HUES6 (cell line): ENCODE measurements around the gene GNAO1.

Experiments used
- H3K27ac ChIP-seq: 2 replicates; pipeline ENCODE4 v1.7.0; 2013; ENCODE audit warnings: low read depth, mild to moderate bottlenecking, low read length, inconsistent platforms
- H3K27me3 ChIP-seq: 2 replicates; pipeline ENCODE4 v1.6.1; 2013; ENCODE audit warnings: low read length; ENCODE audit not compliant: control insufficient read depth, insufficient read depth
- H3K36me3 ChIP-seq: 2 replicates; pipeline ENCODE4 v1.6.1; 2013; ENCODE audit warnings: low read length; ENCODE audit not compliant: control insufficient read depth, insufficient read depth
- H3K4me1 ChIP-seq: 2 replicates; pipeline ENCODE4 v1.6.1; 2013; ENCODE audit warnings: low read length; ENCODE audit not compliant: control insufficient read depth, insufficient read depth
- H3K4me3 ChIP-seq: 2 replicates; pipeline ENCODE4 v1.5.1; 2013; ENCODE audit warnings: low read depth, low read length
- H3K9ac ChIP-seq: one replicate; pipeline ENCODE4 v1.6.1; 2013; ENCODE audit warnings: mild to moderate bottlenecking, low read length
- H3K9me3 ChIP-seq: 2 replicates; pipeline ENCODE4 v1.6.1; 2013; ENCODE audit warnings: low read depth, low read length; ENCODE audit not compliant: control insufficient read depth, insufficient read depth

The GNAO1 gene

DNA sequence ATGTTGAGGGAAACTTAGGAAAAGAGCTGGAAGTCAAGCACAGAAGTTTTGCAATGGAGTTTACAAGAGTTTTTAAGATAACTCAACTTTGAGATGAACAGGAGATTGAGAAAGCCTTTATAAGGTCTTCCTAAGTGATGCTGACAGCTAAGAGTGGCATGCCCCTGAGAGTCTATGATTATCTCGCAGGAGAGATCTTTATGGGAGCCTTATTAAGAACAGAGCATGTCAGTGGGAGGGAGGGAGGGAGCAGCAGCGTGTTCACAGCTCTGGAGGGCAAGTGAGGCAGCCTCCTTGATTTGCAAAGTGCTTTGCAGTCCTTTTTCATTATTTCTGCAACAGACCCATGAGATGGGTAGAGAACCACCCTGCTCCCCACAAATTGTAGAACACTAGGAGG lies 30.7 kb downstream of the GNAO1 start:
- H3K9me3 ChIP-seq: no peaks in the 10 kb centered on the region
- peaks cover 8% of the 10 kb centered on the region for H3K4me1 ChIP-seq
- no peaks in the 10 kb centered on the region for H3K27me3 ChIP-seq
- H3K36me3 ChIP-seq: no peaks in the 10 kb centered on the region
- H3K4me3 ChIP-seq: no peak overlapping the region
- no peak overlapping the region for H3K27ac ChIP-seq
- H3K9ac ChIP-seq: no peak overlapping the region

DNA sequence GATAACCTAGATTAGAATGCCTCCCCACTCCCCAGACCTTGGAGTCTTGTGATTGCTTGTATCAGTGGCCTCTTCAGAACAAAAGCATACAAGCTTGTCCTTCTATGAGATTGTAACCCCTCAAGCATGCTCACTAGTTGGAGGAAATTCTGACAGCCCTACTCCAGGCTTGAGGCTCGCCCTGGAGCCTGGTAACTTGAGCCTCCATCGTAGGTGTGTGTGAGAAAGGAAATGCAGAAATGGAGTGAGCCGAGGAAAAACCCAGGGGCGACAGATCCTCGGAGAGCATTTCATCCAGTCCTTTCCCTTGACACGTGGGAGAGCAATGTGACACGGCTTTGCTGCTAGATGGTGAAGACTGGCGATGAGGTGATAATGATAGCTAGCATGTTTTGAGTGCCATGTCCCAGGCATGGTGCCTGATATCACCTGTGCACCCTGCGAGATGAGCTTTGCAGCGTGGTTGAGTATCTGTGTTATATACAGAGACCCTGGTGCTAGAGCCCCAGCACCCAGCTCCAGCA lies 31.2 kb downstream of the GNAO1 start:
- Histone ChIP-seq H3K4me3 (no peak overlapping the region), H3K4me1 (peaks cover 8% of the 10 kb centered on the region), H3K27ac (no peak overlapping the region), H3K9ac (no peak overlapping the region), H3K27me3 (no peaks in the 10 kb centered on the region), H3K36me3 (no peaks in the 10 kb centered on the region), H3K9me3 (no peaks in the 10 kb centered on the region)

DNA sequence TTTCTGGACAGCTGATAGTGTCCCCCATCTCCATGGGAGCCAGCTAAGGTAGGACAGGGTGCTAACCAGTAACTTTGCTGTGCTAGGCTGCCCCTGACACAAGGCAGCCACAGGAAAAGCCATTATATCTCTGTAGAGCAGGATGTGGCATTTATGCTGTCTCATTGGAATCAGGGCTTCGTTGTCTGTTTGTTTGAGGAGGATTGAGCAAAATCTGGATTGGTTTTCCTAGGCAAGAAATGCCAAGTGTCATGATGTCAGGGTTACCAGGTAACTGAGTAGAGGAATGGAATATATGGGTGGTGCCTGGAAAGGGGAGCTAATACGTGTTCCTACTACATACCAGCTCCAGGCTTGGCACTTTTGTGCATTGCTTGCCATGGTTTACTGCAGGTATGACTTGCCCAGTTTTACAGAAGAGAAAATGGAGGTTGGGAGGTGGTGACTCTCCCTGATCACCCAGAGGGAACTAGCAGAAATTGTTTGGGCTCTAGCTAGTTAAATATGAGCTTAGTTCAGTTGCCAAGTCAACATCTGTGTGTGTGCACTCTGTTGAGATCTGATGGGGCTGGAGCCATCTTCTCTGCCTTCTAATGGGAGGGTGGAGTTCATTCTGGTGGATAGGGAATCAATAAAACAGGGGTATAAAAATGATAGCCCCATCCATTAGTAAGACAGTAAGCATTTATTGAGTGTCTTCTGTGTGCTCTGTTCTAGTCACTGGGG lies 33.9 kb downstream of the GNAO1 start:
- no peaks in the 10 kb centered on the region for H3K27me3 ChIP-seq
- no peak overlapping the region for H3K9ac ChIP-seq
- no peaks in the 10 kb centered on the region for H3K36me3 ChIP-seq
- no peak overlapping the region for H3K4me3 ChIP-seq
- peaks cover 8% of the 10 kb centered on the region for H3K4me1 ChIP-seq
- no peak overlapping the region for H3K27ac ChIP-seq
- no peaks in the 10 kb centered on the region for H3K9me3 ChIP-seq

DNA sequence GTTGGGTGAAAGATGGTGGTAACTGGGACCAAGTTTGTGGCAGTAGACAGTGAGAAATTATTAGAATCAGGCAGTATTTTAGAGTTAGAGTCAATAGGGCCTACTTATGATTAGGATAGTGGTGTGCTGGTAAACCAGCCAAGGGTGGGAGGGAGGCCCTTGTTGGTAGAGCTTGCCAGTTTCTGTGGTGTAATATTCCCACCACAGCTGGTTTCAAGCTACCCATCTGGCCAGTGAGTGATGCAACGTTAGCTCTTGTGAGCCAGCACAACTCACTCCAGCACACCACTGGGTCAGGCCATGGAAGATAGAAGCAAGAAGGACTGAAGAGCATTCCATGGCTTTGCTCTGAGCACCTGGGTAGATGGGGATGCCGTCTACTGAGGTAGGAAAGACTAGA lies 34.9 kb downstream of the GNAO1 start:
- Histone ChIP-seq H3K27ac (no peak overlapping the region), H3K4me1 (peaks cover 8% of the 10 kb centered on the region), H3K27me3 (no peaks in the 10 kb centered on the region), H3K9me3 (no peaks in the 10 kb centered on the region), H3K36me3 (no peaks in the 10 kb centered on the region), H3K9ac (no peak overlapping the region), H3K4me3 (no peak overlapping the region)

- Histone ChIP-seq H3K9ac (no peak overlapping the region), H3K4me3 (no peak overlapping the region), H3K36me3 (no peaks in the 10 kb centered on the region), H3K9me3 (no peaks in the 10 kb centered on the region), H3K4me1 (peaks cover 8% of the 10 kb centered on the region), H3K27ac (no peak overlapping the region), H3K27me3 (no peaks in the 10 kb centered on the region)
These were observed 35.7 kb downstream of the GNAO1 start for GRCh38 chr16:56226845-56227525.

- Histone ChIP-seq H3K27ac (no peak overlapping the region), H3K4me3 (no peak overlapping the region), H3K36me3 (no peaks in the 10 kb centered on the region), H3K9ac (no peak overlapping the region), H3K9me3 (no peaks in the 10 kb centered on the region), H3K4me1 (no peaks in the 10 kb centered on the region), H3K27me3 (no peaks in the 10 kb centered on the region)
These were observed 36.6 kb downstream of the GNAO1 start for GRCh38 chr16:56227936-56228335.

DNA sequence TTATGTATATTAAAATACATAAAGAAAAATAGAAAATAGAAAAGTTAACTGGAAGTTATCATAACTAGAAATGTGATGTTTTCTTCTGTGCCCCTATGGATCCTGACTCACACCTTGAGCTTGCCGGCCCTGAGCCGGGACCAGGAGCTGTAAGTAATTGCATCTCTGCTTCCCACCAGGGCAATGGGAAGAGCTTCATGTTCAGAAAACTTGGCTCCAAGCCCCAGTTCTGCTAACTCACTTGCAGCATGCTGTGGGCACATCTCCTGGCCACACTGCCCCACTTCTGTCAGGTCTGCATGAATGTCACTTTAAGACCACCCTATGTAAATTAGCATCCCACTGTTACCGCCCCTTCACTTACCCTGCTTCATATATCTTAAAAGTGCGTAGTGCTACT lies 37.2 kb downstream of the GNAO1 start:
- no peaks in the 10 kb centered on the region for H3K4me1 ChIP-seq
- H3K36me3 ChIP-seq: no peaks in the 10 kb centered on the region
- H3K27me3 ChIP-seq: no peaks in the 10 kb centered on the region
- no peak overlapping the region for H3K4me3 ChIP-seq
- H3K9ac ChIP-seq: no peak overlapping the region
- H3K9me3 ChIP-seq: no peaks in the 10 kb centered on the region
- H3K27ac ChIP-seq: no peak overlapping the region

GRCh38 chr16:56233795-56234566 lies 42.7 kb downstream of the GNAO1 start:
- Histone ChIP-seq H3K4me1 (peaks cover 5% of the 10 kb centered on the region), H3K36me3 (no peaks in the 10 kb centered on the region), H3K27ac (no peak overlapping the region), H3K9me3 (no peaks in the 10 kb centered on the region), H3K9ac (no peak overlapping the region), H3K27me3 (no peaks in the 10 kb centered on the region), H3K4me3 (no peak overlapping the region)

GRCh38 chr16:56234737-56235136 lies 43.4 kb downstream of the GNAO1 start:
- H3K4me1 ChIP-seq: peaks cover 5% of the 10 kb centered on the region
- H3K36me3 ChIP-seq: no peaks in the 10 kb centered on the region
- no peaks in the 10 kb centered on the region for H3K9me3 ChIP-seq
- no peak overlapping the region for H3K27ac ChIP-seq
- no peaks in the 10 kb centered on the region for H3K27me3 ChIP-seq
- H3K9ac ChIP-seq: no peak overlapping the region
- H3K4me3 ChIP-seq: no peak overlapping the region

DNA sequence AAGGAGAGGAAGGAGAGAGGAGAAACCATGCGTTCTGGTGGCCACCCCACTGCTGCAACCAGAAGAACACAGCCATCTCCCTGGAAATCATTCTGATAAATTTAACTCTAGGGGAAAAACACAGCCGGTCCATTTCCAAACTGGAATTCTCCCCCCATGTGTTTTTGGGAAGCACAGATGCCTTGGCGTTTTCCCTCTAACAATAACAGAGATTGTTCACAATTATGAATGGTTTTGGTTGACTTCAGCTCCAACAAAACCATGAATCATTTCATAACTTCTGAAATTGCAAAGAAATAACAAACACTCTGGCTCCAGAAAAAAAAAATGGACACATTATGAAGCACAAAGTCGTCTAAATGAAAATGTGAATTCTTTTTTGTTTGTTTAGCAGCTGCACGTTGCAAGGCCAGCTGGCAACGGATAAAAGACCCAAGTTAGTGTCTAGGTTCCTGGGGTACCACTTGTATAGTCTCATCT lies 46.2 kb downstream of the GNAO1 start:
- Histone ChIP-seq H3K9me3 (no peaks in the 10 kb centered on the region), H3K4me3 (no peak overlapping the region), H3K27me3 (no peaks in the 10 kb centered on the region), H3K9ac (no peak overlapping the region), H3K4me1 (peaks cover 5% of the 10 kb centered on the region), H3K36me3 (no peaks in the 10 kb centered on the region), H3K27ac (no peak overlapping the region)

GRCh38 chr16:56238188-56238587 lies 46.9 kb downstream of the GNAO1 start:
- Histone ChIP-seq H3K4me3 (no peak overlapping the region), H3K27ac (no peak overlapping the region), H3K4me1 (peaks cover 5% of the 10 kb centered on the region), H3K9ac (no peak overlapping the region), H3K36me3 (no peaks in the 10 kb centered on the region), H3K27me3 (no peaks in the 10 kb centered on the region), H3K9me3 (no peaks in the 10 kb centered on the region)
